IMR-90 (cell line): ENCODE measurements around the gene ATXN7L3. TPM values are rescaled to one million over a fixed set of nuclear protein-coding genes. Genes with fewer than 3 reads are reported as not detected.

Source experiments
- ATAC-seq: fragments of 200-7000 bp; cut with Tn5 transposase; 2 replicates; pipeline ENCODE4 v1.9.1; 2020; ENCODE audit warnings: low read depth, mild to moderate bottlenecking, moderate library complexity
- BruUV-seq: library from RNA; stranded (reverse); fragments of 400-500 nt; replicated peaks from 2 replicates; lab custom pipeline; 2021; lab: Mats Ljungman, UMichigan
- CTCF ChIA-PET: fragments of 300-600 bp; formaldehyde crosslinking; extraction: SDS; loops from one replicate; lab custom pipeline; 2021; ENCODE audit warnings: antibody characterized with exemption; lab: Yijun Ruan, JAX
- POLR2A ChIA-PET: fragments of 300-600 bp; sonication (Branson Sonifier 250); formaldehyde crosslinking; loops from one replicate; lab custom pipeline; 2022; ENCODE audit warnings: antibody characterized with exemption; ENCODE audit not compliant: unreplicated experiment; lab: Charles Lee
- DNase-seq: peaks from one replicate; pipeline ENCODE4 v3.0.0; 2013
- H2AFZ ChIP-seq: replicated peaks from 2 replicates; pipeline ENCODE3; 2013; ENCODE audit warnings: low read length, mild to moderate bottlenecking; ENCODE audit not compliant: poor library complexity
- H2AK5ac ChIP-seq: 2 replicates; pipeline ENCODE4 v1.6.1; 2013; ENCODE audit warnings: low read depth, low read length, inconsistent platforms
- H2AK9ac ChIP-seq: replicated peaks from 2 replicates; pipeline ENCODE3; 2013; ENCODE audit warnings: mild to moderate bottlenecking, low read depth, low read length, moderate library complexity; ENCODE audit not compliant: poor library complexity
- H2BK120ac ChIP-seq: 2 replicates; pipeline ENCODE4 v1.6.1; 2013; ENCODE audit warnings: low read depth, low read length, inconsistent platforms
- H2BK15ac ChIP-seq: 3 replicates; pipeline ENCODE4 v1.6.1; 2013; ENCODE audit warnings: low read depth, low read length, inconsistent platforms
- H2BK20ac ChIP-seq: 2 replicates; pipeline ENCODE4 v1.6.1; 2013; ENCODE audit warnings: low read depth, mild to moderate bottlenecking, inconsistent platforms, low read length, moderate library complexity
- H2BK5ac ChIP-seq: 2 replicates; pipeline ENCODE4 v1.6.1; 2013; ENCODE audit warnings: mild to moderate bottlenecking, low read depth, low read length, inconsistent platforms; ENCODE audit not compliant: poor library complexity, severe bottlenecking
- H3K14ac ChIP-seq: replicated peaks from 2 replicates; pipeline ENCODE4 v1.6.1; 2013; ENCODE audit warnings: low read depth, low read length, inconsistent platforms
- H3K18ac ChIP-seq: 2 replicates; pipeline ENCODE4 v1.6.1; 2013; ENCODE audit warnings: low read depth, low read length, control low read depth
- H3K23ac ChIP-seq: 2 replicates; pipeline ENCODE4 v1.6.1; 2013; ENCODE audit warnings: low read depth, low read length, inconsistent platforms
- H3K27ac ChIP-seq: 2 replicates; pipeline ENCODE4 v1.5.1; 2013; ENCODE audit warnings: mild to moderate bottlenecking, control low read depth, low read length; ENCODE audit not compliant: insufficient read depth
- H3K27me3 ChIP-seq: 2 replicates; pipeline ENCODE4 v1.6.1; 2013; ENCODE audit warnings: low read length; ENCODE audit not compliant: control insufficient read depth, insufficient read depth
- H3K36me3 ChIP-seq: 2 replicates; pipeline ENCODE4 v1.6.1; 2013; ENCODE audit warnings: low read length, mixed read lengths; ENCODE audit not compliant: control insufficient read depth, insufficient read depth
- H3K4ac ChIP-seq: 2 replicates; pipeline ENCODE4 v1.6.1; 2013; ENCODE audit warnings: low read depth, low read length, inconsistent platforms
- H3K4me1 ChIP-seq: 2 replicates; pipeline ENCODE4 v1.6.1; 2013; ENCODE audit warnings: low read length, mixed read lengths; ENCODE audit not compliant: control insufficient read depth, insufficient read depth
- H3K4me2 ChIP-seq: 2 replicates; pipeline ENCODE4 v1.6.1; 2013; ENCODE audit warnings: low read depth, mild to moderate bottlenecking, control low read depth, low read length, moderate library complexity
- H3K4me3 ChIP-seq: 2 replicates; pipeline ENCODE4 v1.5.1; 2013; ENCODE audit warnings: low read depth, mild to moderate bottlenecking, control low read depth, low read length, moderate library complexity; ENCODE audit not compliant: insufficient read depth
- H3K56ac ChIP-seq: 2 replicates; pipeline ENCODE4 v1.6.1; 2013; ENCODE audit warnings: low read length, inconsistent platforms; ENCODE audit not compliant: insufficient read depth; ENCODE audit errors: extremely low read depth
- H3K79me1 ChIP-seq, 2 experiments: 2 replicates each; pipeline ENCODE4 v1.6.1; 2013; ENCODE audit warnings: low read length in 2 of 2, inconsistent platforms in 1 of 2, low read depth in 1 of 2
- H3K9ac ChIP-seq: 2 replicates; pipeline ENCODE4 v1.6.1; 2013; ENCODE audit warnings: low read depth, low read length, control low read depth
- H3K9me1 ChIP-seq: 2 replicates; pipeline ENCODE4 v1.6.1; 2013; ENCODE audit warnings: low read length, inconsistent platforms; ENCODE audit not compliant: insufficient read depth
- H3K9me3 ChIP-seq: 2 replicates; pipeline ENCODE4 v1.6.1; 2013; ENCODE audit warnings: low read length; ENCODE audit not compliant: control insufficient read depth, insufficient read depth
- H4K20me1 ChIP-seq: 2 replicates; pipeline ENCODE4 v1.6.1; 2013; ENCODE audit warnings: low read length, inconsistent platforms; ENCODE audit not compliant: insufficient read depth
- H4K5ac ChIP-seq: 2 replicates; pipeline ENCODE4 v1.6.1; 2013; ENCODE audit warnings: mild to moderate bottlenecking, low read depth, low read length, control low read depth
- H4K8ac ChIP-seq, 2 experiments: 2 replicates each; pipeline ENCODE4 v1.6.1; 2013; ENCODE audit warnings: low read depth in 2 of 2, low read length in 2 of 2, control low read depth in 1 of 2, inconsistent platforms in 1 of 2
- H4K91ac ChIP-seq: 2 replicates; pipeline ENCODE4 v1.6.1; 2013; ENCODE audit warnings: low read depth, low read length, inconsistent platforms; ENCODE audit not compliant: insufficient read depth
- CEBPB ChIP-seq: IDR thresholded peaks from 2 replicates; pipeline ENCODE4 v1.6.1; 2012; ENCODE audit warnings: low read depth, low read length, improper control_type of control experiment
- WGBS, 2 experiments: methylation state at CpG; one replicate each; pipeline versions ENCODE4 v1.1.5 to v1.1.7; 2013; ENCODE audit warnings: missing lambda C conversion rate in 2 of 2; ENCODE audit not compliant: insufficient read length in 1 of 2; ENCODE audit errors: extremely low coverage in 2 of 2; 5-methylcytosine and 5-hydroxymethylcytosine counted together
- dilution Hi-C: fragments of 300-500 bp; cut with HindIII; formaldehyde crosslinking; loops from one replicate; pipeline ENCODE4 v1.14.3; 2018; ENCODE audit warnings: low sequenced_read_pairs; ENCODE audit not compliant: unreplicated experiment
- in situ Hi-C: fragments of 300-500 bp; cut with MboI; formaldehyde crosslinking; loops from 3 replicates; pipeline ENCODE4 v1.14.3; 2019; ENCODE audit warnings: low sequenced_read_pairs, inconsistent platforms, mixed read lengths
- intact Hi-C: fragments of 100-400 bp; cut with micrococcal nuclease; formaldehyde crosslinking; loops from 2 replicates; pipeline ENCODE4 v1.10.0; 2022
- polyA plus RNA-seq, 3 experiments: library from polyadenylated mRNA; depleted of rRNA; stranded (reverse); fragments of >200 nt; gene quantifications; 2 replicates each; pipeline ENCODE4 v1.2.3, GENCODE V29; 2012; ENCODE audit warnings: low replicate concordance in 1 of 3
- total RNA-seq: library from RNA; depleted of rRNA; stranded (reverse); fragments of >200 nt; gene quantifications from 2 replicates; pipeline ENCODE4 v1.2.3, GENCODE V29; 2012
- TF ChIP-seq, protein P1 (sequence below): conservative IDR thresholded peaks from 2 replicates; pipeline ENCODE4 v1.5.1; 2012; ENCODE audit warnings: mild to moderate bottlenecking, low read depth, low read length, improper control_type of control experiment

The ATXN7L3 gene
- total and polyA plus RNA-seq, 2 of the 4 experiments (the other 2 are of a cell fraction) = 17.2 to 40.9 TPM

DNA sequence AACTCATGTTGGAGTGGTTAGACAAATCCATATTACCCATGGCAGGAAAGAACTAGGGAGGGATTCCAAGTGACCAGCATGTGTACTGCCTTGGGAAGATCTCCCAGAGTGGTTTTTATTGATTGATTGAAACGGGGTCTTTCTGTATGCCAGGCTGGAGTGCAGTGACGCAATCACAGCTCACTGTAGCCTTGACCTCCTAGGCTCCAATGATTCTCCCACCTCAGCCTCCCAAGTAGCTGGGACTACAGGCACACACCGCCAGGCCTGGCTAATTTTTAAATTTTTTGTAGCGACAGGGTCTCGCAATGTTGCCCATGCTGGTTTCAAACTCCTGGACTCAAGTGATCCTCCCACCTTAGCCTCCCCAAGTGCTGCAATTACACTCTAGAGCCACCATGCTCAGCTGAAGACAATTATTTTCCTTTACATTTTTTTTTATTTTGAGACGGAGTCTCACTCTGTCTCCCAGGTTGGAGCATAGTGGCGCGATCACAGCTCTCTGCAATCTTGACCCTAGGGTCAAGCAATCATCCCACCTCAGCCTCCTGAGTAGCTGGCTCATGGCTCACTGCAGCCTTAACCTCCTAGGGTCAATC lies 15.4 kb downstream of the ATXN7L3 start:
- Histone ChIP-seq H3K4me1 (peaks cover 2% of the 10 kb centered on the region; the same call in 1 of the 2 replicates), H3K23ac (peak overlapping the region; percentile 43; the same call in 1 of the 2 replicates), H3K4ac (no peak overlapping the region), H2BK5ac (no peak overlapping the region), H3K27ac (no peak overlapping the region), H4K20me1 (peaks cover 7% of the 10 kb centered on the region), H2BK15ac (no peak overlapping the region), H3K4me3 (no peak overlapping the region), H3K36me3 (peaks cover 14% of the 10 kb centered on the region), H2AK5ac (no peak overlapping the region), H3K9me1 (0 out of 2 replicates have a peak, but pooled peaks cover 4% of the 10 kb centered on the region), H2BK120ac (no peak overlapping the region), H3K27me3 (no peaks in the 10 kb centered on the region), H4K91ac (no peak overlapping the region), H3K79me1 (peaks cover 30 to 68% of the 10 kb centered on the region in 2 experiments), H3K56ac (no peak overlapping the region), H3K14ac (no peak overlapping the region), H3K4me2 (no peak overlapping the region), H2AFZ (no peak overlapping the region), H4K8ac (no peak overlapping the region), H4K5ac (no peak overlapping the region), H2AK9ac (no peak overlapping the region), H3K18ac (no peak overlapping the region), H3K9ac (no peak overlapping the region), H2BK20ac (no peak overlapping the region), H3K9me3 (no peaks in the 10 kb centered on the region)
- dilution Hi-C loops = no loop called here
- WGBS, 2 experiments = 97% methylated on average over 3 of the region's 8 CpGs; no CpG with 5 or more reads in 1 of the 2 experiments
- DNase-seq (no peak), ATAC-seq (no peak)
- in situ Hi-C loops = no loop called here
- BruUV-seq = no TSS peak
- ChIA-PET CTCF (interaction anchor here (2.2 kb wide), 1 partner anchor 16 kb away, joined by 7 read pairs; no protein-coding TSS in a partner anchor), POLR2A (no interaction called here)
- intact Hi-C loops = no loop called here
- TF ChIP-seq CEBPB = peak; percentile 63
- TF ChIP-seq, protein P1, sequence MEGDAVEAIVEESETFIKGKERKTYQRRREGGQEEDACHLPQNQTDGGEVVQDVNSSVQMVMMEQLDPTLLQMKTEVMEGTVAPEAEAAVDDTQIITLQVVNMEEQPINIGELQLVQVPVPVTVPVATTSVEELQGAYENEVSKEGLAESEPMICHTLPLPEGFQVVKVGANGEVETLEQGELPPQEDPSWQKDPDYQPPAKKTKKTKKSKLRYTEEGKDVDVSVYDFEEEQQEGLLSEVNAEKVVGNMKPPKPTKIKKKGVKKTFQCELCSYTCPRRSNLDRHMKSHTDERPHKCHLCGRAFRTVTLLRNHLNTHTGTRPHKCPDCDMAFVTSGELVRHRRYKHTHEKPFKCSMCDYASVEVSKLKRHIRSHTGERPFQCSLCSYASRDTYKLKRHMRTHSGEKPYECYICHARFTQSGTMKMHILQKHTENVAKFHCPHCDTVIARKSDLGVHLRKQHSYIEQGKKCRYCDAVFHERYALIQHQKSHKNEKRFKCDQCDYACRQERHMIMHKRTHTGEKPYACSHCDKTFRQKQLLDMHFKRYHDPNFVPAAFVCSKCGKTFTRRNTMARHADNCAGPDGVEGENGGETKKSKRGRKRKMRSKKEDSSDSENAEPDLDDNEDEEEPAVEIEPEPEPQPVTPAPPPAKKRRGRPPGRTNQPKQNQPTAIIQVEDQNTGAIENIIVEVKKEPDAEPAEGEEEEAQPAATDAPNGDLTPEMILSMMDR = no peak
